Erythroblast (primary cell): ENCODE data around the gene DIPK1A.

Experiments
- GATA1 ChIP-seq: IDR thresholded peaks from 2 replicates; pipeline ENCODE4 v1.6.1; 2011; ENCODE audit warnings: low read depth, mild to moderate bottlenecking, control low read depth, low read length, moderate library complexity
- POLR2A ChIP-seq: IDR thresholded peaks from 2 replicates; pipeline ENCODE4 v1.6.1; 2011; ENCODE audit warnings: mild to moderate bottlenecking, low read length

DNA sequence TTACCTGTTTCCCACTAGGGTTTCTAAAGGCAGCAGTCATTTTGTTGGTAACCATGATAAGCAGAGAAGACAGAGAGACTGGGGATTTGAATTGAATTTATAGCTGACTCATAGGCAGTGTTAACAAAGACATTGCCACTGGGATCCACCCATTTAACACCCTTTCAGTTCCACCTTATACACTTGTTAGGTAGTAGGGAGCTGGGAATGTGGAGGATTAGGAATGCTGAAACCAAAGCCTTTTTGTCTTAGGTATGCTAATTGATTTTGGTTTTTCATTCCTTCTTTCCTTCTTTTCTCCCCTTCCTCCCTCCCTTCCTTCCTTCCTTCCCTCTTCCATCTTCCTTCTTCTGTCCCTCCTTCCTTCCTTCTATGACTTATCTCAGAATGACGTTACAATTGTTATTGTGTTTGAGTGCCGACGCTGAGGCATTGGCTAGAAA lies 168.9 kb downstream of the DIPK1A start:
- no peak for TF ChIP-seq POLR2A
- TF ChIP-seq GATA1: no peak
